ENCODE results near the gene CLK3.

DNA sequence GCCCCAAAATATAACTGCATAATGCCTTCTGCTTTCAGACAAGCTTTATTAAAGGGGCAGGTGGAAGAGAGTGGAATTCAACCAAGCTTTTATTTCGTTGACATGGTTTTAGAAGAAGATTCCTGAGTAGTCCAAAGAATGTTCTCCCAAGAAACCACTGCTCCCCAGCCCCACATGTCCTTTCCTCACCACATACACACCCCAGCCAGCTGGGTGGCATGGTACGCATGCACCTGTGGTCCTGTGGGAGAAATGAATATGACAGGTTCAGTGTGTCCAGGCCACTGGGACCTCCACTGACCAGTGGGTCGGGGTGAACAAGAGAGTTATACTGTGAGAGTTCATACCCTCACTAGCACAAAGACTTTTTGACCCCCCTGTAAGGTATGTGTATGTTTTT lies 44.4 kb upstream of the CLK3 start:
- no peak for TF ChIP-seq SMC3 (IDR thresholded peaks at IDR 0.05; ENCODE audit: borderline replicate concordance, low read length)
- TF ChIP-seq FOXK2 (IDR thresholded peaks at IDR 0.05), result no peak
- no peak for TF ChIP-seq IRF4 (IDR thresholded peaks at IDR 0.05; ENCODE audit: low read depth, low read length)
- TF ChIP-seq, protein P1, sequence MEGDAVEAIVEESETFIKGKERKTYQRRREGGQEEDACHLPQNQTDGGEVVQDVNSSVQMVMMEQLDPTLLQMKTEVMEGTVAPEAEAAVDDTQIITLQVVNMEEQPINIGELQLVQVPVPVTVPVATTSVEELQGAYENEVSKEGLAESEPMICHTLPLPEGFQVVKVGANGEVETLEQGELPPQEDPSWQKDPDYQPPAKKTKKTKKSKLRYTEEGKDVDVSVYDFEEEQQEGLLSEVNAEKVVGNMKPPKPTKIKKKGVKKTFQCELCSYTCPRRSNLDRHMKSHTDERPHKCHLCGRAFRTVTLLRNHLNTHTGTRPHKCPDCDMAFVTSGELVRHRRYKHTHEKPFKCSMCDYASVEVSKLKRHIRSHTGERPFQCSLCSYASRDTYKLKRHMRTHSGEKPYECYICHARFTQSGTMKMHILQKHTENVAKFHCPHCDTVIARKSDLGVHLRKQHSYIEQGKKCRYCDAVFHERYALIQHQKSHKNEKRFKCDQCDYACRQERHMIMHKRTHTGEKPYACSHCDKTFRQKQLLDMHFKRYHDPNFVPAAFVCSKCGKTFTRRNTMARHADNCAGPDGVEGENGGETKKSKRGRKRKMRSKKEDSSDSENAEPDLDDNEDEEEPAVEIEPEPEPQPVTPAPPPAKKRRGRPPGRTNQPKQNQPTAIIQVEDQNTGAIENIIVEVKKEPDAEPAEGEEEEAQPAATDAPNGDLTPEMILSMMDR (IDR thresholded peaks at IDR 0.05 in 2 of 3, conservative IDR thresholded peaks at IDR 0.05 in 1 of 3; ENCODE audit: control insufficient read depth in 2 of 3, extremely low read depth in 1 of 3, insufficient read depth in 1 of 3, low read depth in 3 of 3, low read length in 3 of 3), result no peak
- no peak for TF ChIP-seq POLR2AphosphoS2 (IDR thresholded peaks at IDR 0.05; ENCODE audit: low read depth, low read length)
- TF ChIP-seq YY1 (IDR thresholded peaks at IDR 0.05; ENCODE audit: low read depth, low read length), result no peak
- TF ChIP-seq, protein P2, sequence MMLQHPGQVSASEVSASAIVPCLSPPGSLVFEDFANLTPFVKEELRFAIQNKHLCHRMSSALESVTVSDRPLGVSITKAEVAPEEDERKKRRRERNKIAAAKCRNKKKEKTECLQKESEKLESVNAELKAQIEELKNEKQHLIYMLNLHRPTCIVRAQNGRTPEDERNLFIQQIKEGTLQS (IDR thresholded peaks at IDR 0.05; ENCODE audit: borderline replicate concordance, extremely low read depth, low read depth, low read length), result no peak
